ENCODE measurements around the gene CA10. TPM values are rescaled to one million over a fixed set of nuclear protein-coding genes. Genes with fewer than 3 reads are reported as not detected.

CA10 gene
- total and polyA plus RNA-seq, 2 experiments from 2014 or later, result 0.92 to 1.5 TPM

- TF ChIP-seq REST (IDR thresholded peaks at IDR 0.05; ENCODE audit: unreplicated experiment) (no peak), STAT1 (IDR thresholded peaks at IDR 0.05; ENCODE audit: unreplicated experiment) (no peak), NANOG (IDR thresholded peaks at IDR 0.05; ENCODE audit: borderline replicate concordance) (no peak), EZH2phosphoT487 (IDR thresholded peaks at IDR 0.05; ENCODE audit: unreplicated experiment) (no peak), CREB1 (CRISPR knock-in tag; IDR thresholded peaks at IDR 0.05; ENCODE audit: low read depth) (no peak), EZH2 (IDR thresholded peaks at IDR 0.05; ENCODE audit: low read depth, unreplicated experiment) (no peak), ETS1 (IDR thresholded peaks at IDR 0.05) (no peak), JUNB (IDR thresholded peaks at IDR 0.05; ENCODE audit: unreplicated experiment) (no peak), CTCF (conservative IDR thresholded peaks at IDR 0.05; ENCODE audit: low read depth in 2 of 2) (no peak), ZNF331 (CRISPR knock-in tag; IDR thresholded peaks at IDR 0.05; ENCODE audit: low read depth) (no peak)
Observed at GRCh38 chr17:51706093-51706492, 452.4 kb downstream of the CA10 start (continued).

GRCh38 chr17:51703361-51704341, 454.9 kb downstream of the CA10 start:
- no peak overlapping the region for H3K4me3 Mint-ChIP-seq
- H3K27ac Mint-ChIP-seq, result no peak overlapping the region
- no peak for ATAC-seq
- Histone ChIP-seq H3F3A (replicated peaks; ENCODE audit: low read depth) (no peaks in the 10 kb centered on the region), H4K20me1 (replicated peaks; ENCODE audit: insufficient read depth) (no peaks in the 10 kb centered on the region), H3K9me2 (ENCODE audit: insufficient read depth) (peaks cover 8% of the 10 kb centered on the region; the same call in 1 of the 2 replicates), H3K4me3 (no peak overlapping the region), H3K27me3 (ENCODE audit: insufficient read depth) (no peaks in the 10 kb centered on the region), H3K79me2 (replicated peaks; ENCODE audit: insufficient read depth) (no peaks in the 10 kb centered on the region), H2AFZ (no peak overlapping the region), H3K4me2 (no peak overlapping the region), H3K27ac (ENCODE audit: low read depth) (no peak overlapping the region), H3K36me3 (ENCODE audit: insufficient read depth) (no peaks in the 10 kb centered on the region), H3K4me1 (ENCODE audit: insufficient read depth) (no peaks in the 10 kb centered on the region)
- no peaks in the 10 kb centered on the region for H3K36me3 Mint-ChIP-seq (ENCODE audit: low read depth)
- H3K4me1 Mint-ChIP-seq, result no peaks in the 10 kb centered on the region
- H3K9me3 Mint-ChIP-seq, result no peaks in the 10 kb centered on the region; the same call in 2 of the 3 replicates
- H3K27me3 Mint-ChIP-seq (ENCODE audit: insufficient read depth, low read depth, poor library complexity), result peaks cover 4% of the 10 kb centered on the region
- DNase-seq (ENCODE audit: low spot score), result no peak
- TF ChIP-seq JUNB (IDR thresholded peaks at IDR 0.05; ENCODE audit: unreplicated experiment) (no peak), EZH2 (IDR thresholded peaks at IDR 0.05; ENCODE audit: low read depth, unreplicated experiment) (no peak), STAT1 (IDR thresholded peaks at IDR 0.05; ENCODE audit: unreplicated experiment) (no peak), POLR2AphosphoS5 (IDR thresholded peaks at IDR 0.05; ENCODE audit: low read depth) (no peak), REST (IDR thresholded peaks at IDR 0.05; ENCODE audit: unreplicated experiment) (no peak), NANOG (IDR thresholded peaks at IDR 0.05; ENCODE audit: borderline replicate concordance) (no peak), ETS1 (IDR thresholded peaks at IDR 0.05) (no peak)

All from GM23338 (cell line).